SU-DHL-6 (cell line): ENCODE results near the gene EYS.

Experiments
- H2AFZ ChIP-seq: fragments of 200-600 bp; sonication (generic); 2 replicates; pipeline ENCODE4 v1.6.1; 2014; ENCODE audit warnings: low read depth, mild to moderate bottlenecking, moderate library complexity, mixed read lengths, antibody characterized with exemption, low read length; ENCODE audit not compliant: severe bottlenecking
- H3F3A ChIP-seq: fragments of 200-600 bp; shearing (Covaris generic); 2 replicates; pipeline ENCODE4 v1.6.0; 2016; ENCODE audit warnings: antibody characterized with exemption, mild to moderate bottlenecking; ENCODE audit not compliant: insufficient read depth
- H3K27ac ChIP-seq: fragments of 200-600 bp; sonication (generic); 2 replicates; pipeline ENCODE4 v1.5.1; 2016; ENCODE audit warnings: low read depth, mild to moderate bottlenecking, low read length, moderate library complexity, mixed read lengths
- H3K27me3 ChIP-seq: fragments of 200-600 bp; sonication (generic), shearing (Covaris generic); 2 replicates; pipeline ENCODE4 v1.6.0; 2014; ENCODE audit warnings: mild to moderate bottlenecking, low read length
- H3K36me3 ChIP-seq: fragments of 200-600 bp; sonication (generic); 2 replicates; pipeline ENCODE4 v1.6.1; 2014; ENCODE audit warnings: mild to moderate bottlenecking, low read length, mixed read lengths
- H3K4me2 ChIP-seq: fragments of 300-600, 200-600 bp; shearing (Covaris generic), sonication (generic); 2 replicates; pipeline ENCODE4 v1.6.0; 2014; ENCODE audit warnings: low read length, low read depth, mild to moderate bottlenecking; ENCODE audit not compliant: poor library complexity, severe bottlenecking
- H3K4me3 ChIP-seq: fragments of 200-600 bp; sonication (generic); 2 replicates; pipeline ENCODE4 v1.5.1; 2014; ENCODE audit warnings: antibody characterized with exemption, low read length, mild to moderate bottlenecking, mixed read lengths; ENCODE audit not compliant: insufficient read depth, poor library complexity, severe bottlenecking
- H3K79me2 ChIP-seq: fragments of 200-600 bp; sonication (generic); 2 replicates; pipeline ENCODE4 v1.6.1; 2014; ENCODE audit warnings: mild to moderate bottlenecking, low read length, moderate library complexity; ENCODE audit not compliant: insufficient read depth
- H3K9ac ChIP-seq: fragments of 200-600 bp; sonication (generic); 2 replicates; pipeline ENCODE4 v1.7.0; 2014; ENCODE audit warnings: mild to moderate bottlenecking, low read length
- H3K9me2 ChIP-seq: fragments of 200-600 bp; sonication (generic); replicated peaks from 2 replicates; pipeline ENCODE4 v1.6.1; 2014; ENCODE audit warnings: low read length; ENCODE audit not compliant: insufficient read depth
- H3K9me3 ChIP-seq: fragments of 200-600 bp; sonication (generic); 2 replicates; pipeline ENCODE4 v1.6.1; 2014; ENCODE audit warnings: low read length, mixed read lengths; ENCODE audit not compliant: insufficient read depth
- H4K20me1 ChIP-seq: fragments of 200-600 bp; sonication (generic); 2 replicates; pipeline ENCODE4 v1.6.1; 2014; ENCODE audit warnings: low read depth, mild to moderate bottlenecking, antibody characterized with exemption, low read length, moderate library complexity, mixed read lengths
- EZH2phosphoT487 ChIP-seq: fragments of 200-600 bp; sonication (generic), shearing (Covaris generic); conservative IDR thresholded peaks from 2 replicates; pipeline ENCODE4 v1.6.1; 2018; ENCODE audit warnings: mild to moderate bottlenecking, antibody characterized with exemption, low read length, moderate library complexity, mixed read lengths
- TF ChIP-seq, protein P1 (sequence below): fragments of 200-600 bp; sonication (generic); IDR thresholded peaks from one replicate; pipeline ENCODE4 v1.5.1; 2017; ENCODE audit warnings: antibody characterized with exemption, mild to moderate bottlenecking, low read length, moderate library complexity; ENCODE audit not compliant: insufficient read depth, poor library complexity, severe bottlenecking

EYS gene

DNA sequence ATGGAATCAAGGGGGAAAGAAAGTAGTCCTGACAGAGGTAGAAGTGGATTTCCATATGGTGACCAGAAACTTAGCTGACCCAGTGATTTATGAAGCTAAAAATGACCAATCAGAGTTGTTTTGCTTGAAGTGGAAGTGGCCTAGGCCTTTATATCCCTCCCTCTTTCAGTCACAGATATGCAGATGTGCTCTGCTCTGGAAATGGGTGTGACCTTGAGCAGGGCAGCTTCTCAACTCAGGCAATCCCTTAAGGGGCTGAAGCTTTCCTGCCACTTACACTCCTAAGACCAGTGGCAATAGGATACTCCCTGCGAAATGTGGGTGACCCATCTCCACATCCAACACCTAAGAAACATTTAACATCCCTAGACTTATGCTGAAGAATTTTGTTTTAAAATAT, 256.6 kb downstream of the EYS start:
- no peaks in the 10 kb centered on the region for H3K79me2 ChIP-seq
- H3K27me3 ChIP-seq: no peaks in the 10 kb centered on the region
- TF ChIP-seq EZH2phosphoT487: no peak
- TF ChIP-seq, protein P1, sequence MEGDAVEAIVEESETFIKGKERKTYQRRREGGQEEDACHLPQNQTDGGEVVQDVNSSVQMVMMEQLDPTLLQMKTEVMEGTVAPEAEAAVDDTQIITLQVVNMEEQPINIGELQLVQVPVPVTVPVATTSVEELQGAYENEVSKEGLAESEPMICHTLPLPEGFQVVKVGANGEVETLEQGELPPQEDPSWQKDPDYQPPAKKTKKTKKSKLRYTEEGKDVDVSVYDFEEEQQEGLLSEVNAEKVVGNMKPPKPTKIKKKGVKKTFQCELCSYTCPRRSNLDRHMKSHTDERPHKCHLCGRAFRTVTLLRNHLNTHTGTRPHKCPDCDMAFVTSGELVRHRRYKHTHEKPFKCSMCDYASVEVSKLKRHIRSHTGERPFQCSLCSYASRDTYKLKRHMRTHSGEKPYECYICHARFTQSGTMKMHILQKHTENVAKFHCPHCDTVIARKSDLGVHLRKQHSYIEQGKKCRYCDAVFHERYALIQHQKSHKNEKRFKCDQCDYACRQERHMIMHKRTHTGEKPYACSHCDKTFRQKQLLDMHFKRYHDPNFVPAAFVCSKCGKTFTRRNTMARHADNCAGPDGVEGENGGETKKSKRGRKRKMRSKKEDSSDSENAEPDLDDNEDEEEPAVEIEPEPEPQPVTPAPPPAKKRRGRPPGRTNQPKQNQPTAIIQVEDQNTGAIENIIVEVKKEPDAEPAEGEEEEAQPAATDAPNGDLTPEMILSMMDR: no peak
- no peaks in the 10 kb centered on the region for H4K20me1 ChIP-seq
- H3K9me2 ChIP-seq: no peaks in the 10 kb centered on the region; the same call in 1 of the 2 replicates
- no peaks in the 10 kb centered on the region for H3K36me3 ChIP-seq
- no peak overlapping the region for H3K27ac ChIP-seq
- no peak overlapping the region for H3K4me2 ChIP-seq
- no peaks in the 10 kb centered on the region for H3K9me3 ChIP-seq
- no peak overlapping the region for H3K4me3 ChIP-seq
- peak overlapping the region; percentile 66 for H2AFZ ChIP-seq
- H3K9ac ChIP-seq: no peak overlapping the region
- H3F3A ChIP-seq: no peaks in the 10 kb centered on the region

DNA sequence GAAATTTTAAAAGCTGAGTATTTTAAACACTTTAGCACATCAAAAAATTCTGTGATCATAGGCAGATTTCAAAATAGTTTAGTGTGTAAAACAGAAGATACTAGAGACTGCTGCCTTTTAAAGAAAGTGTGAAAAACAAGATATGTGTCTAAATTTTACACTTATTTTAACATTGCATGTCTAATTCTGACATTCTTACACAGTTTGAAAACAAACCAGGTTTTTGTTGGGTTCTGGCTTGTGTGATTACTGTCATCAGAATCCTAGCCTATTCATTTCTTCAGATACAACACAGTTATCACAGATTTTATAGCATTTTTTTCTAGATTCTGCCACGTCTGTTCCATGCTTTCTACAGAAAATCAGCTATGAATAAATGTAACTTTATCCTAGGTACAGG, 257.1 kb downstream of the EYS start:
- no peak overlapping the region for H3K27ac ChIP-seq
- H3K9me3 ChIP-seq: no peaks in the 10 kb centered on the region
- no peaks in the 10 kb centered on the region for H4K20me1 ChIP-seq
- H2AFZ ChIP-seq: peak overlapping the region; percentile 66
- H3K27me3 ChIP-seq: no peaks in the 10 kb centered on the region
- no peaks in the 10 kb centered on the region for H3K79me2 ChIP-seq
- no peaks in the 10 kb centered on the region; the same call in 1 of the 2 replicates for H3K9me2 ChIP-seq
- TF ChIP-seq, protein P1: no peak
- no peak for TF ChIP-seq EZH2phosphoT487
- no peaks in the 10 kb centered on the region for H3F3A ChIP-seq
- no peaks in the 10 kb centered on the region for H3K36me3 ChIP-seq
- H3K4me3 ChIP-seq: no peak overlapping the region
- H3K9ac ChIP-seq: no peak overlapping the region
- no peak overlapping the region for H3K4me2 ChIP-seq

DNA sequence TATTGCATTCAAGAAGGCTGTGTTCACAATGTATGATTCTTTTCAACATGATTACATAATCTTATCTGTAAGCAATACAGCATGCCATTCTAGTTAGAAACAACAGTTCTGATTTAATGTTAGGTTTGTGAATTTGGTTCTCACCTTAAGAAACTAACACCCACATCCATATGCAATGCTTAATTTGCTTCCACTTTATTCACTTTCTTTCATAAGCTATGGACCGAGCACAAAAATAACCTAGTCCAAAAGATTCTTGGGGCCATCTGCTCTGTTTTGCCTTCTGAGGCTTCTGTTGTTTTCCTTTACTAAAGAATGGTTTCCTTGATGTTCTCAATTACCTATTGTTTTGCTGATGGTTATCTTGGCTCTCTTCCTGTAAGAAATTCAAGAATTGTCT, 258.2 kb downstream of the EYS start:
- Histone ChIP-seq H3K4me2 (no peak overlapping the region), H3K4me3 (no peak overlapping the region), H3K27ac (no peak overlapping the region), H3K36me3 (no peaks in the 10 kb centered on the region), H3K79me2 (no peaks in the 10 kb centered on the region), H3K9me3 (no peaks in the 10 kb centered on the region), H3F3A (no peaks in the 10 kb centered on the region), H3K27me3 (no peaks in the 10 kb centered on the region), H4K20me1 (no peaks in the 10 kb centered on the region), H3K9me2 (no peaks in the 10 kb centered on the region), H2AFZ (no peak overlapping the region), H3K9ac (no peak overlapping the region)
- TF ChIP-seq, protein P1: no peak
- TF ChIP-seq EZH2phosphoT487: no peak
